MCF 10A (cell line): ENCODE results near the gene CAMSAP2. TPM values are rescaled to one million over a fixed set of nuclear protein-coding genes. Genes with fewer than 3 reads are reported as not detected.

Source experiments
- BruUV-seq: library from RNA; stranded (reverse); fragments of 400-500 nt; replicated peaks from 2 replicates; lab custom pipeline; 2021; lab: Mats Ljungman, UMichigan
- CTCF ChIA-PET: fragments of 300-600 bp; sonication (Branson Sonifier 250); formaldehyde crosslinking; extraction: SDS; loops from one replicate; lab custom pipeline; 2021; ENCODE audit warnings: antibody characterized with exemption, inconsistent platforms; lab: Yijun Ruan, JAX
- POLR2A ChIA-PET: fragments of 300-600, 350-650 bp; sonication (Branson Sonifier 250); formaldehyde crosslinking; extraction: SDS; loops from one replicate; lab custom pipeline; 2020; ENCODE audit warnings: antibody characterized with exemption, inconsistent platforms; lab: Yijun Ruan, JAX
- DNase-seq: peaks from one replicate; pipeline ENCODE4 v3.0.0-alpha.2; 2018; ENCODE audit not compliant: unreplicated experiment
- H3K27ac Mint-ChIP-seq: one replicate; pipeline ENCODE4 v1.8.0; 2022; ENCODE audit warnings: mild to moderate bottlenecking, low read depth, mixed read lengths; ENCODE audit not compliant: unreplicated experiment
- H3K27me3 Mint-ChIP-seq: one replicate; pipeline ENCODE4 v1.8.0; 2022; ENCODE audit warnings: mixed read lengths; ENCODE audit not compliant: insufficient read depth, unreplicated experiment
- H3K36me3 Mint-ChIP-seq: one replicate; pipeline ENCODE4 v1.8.0; 2022; ENCODE audit warnings: mild to moderate bottlenecking, moderate library complexity, mixed read lengths; ENCODE audit not compliant: insufficient read depth, unreplicated experiment
- H3K4me1 Mint-ChIP-seq: one replicate; pipeline ENCODE4 v1.8.0; 2022; ENCODE audit warnings: mixed read lengths; ENCODE audit not compliant: insufficient read depth, unreplicated experiment
- H3K4me3 Mint-ChIP-seq: one replicate; pipeline ENCODE4 v1.8.0; 2022; ENCODE audit warnings: mild to moderate bottlenecking, moderate library complexity, mixed read lengths; ENCODE audit not compliant: unreplicated experiment
- H3K9me3 Mint-ChIP-seq: one replicate; pipeline ENCODE4 v1.8.0; 2022; ENCODE audit warnings: mixed read lengths; ENCODE audit not compliant: unreplicated experiment
- intact Hi-C: fragments of 100-400 bp; cut with micrococcal nuclease; formaldehyde crosslinking; loops from 2 replicates; pipeline ENCODE4 v1.14.1; 2022
- total RNA-seq: library from RNA; stranded (reverse); gene quantifications from 2 replicates; pipeline ENCODE4 v1.2.3, GENCODE V29; 2022
- TF ChIP-seq, protein P1 (sequence below): fragments of 200-600 bp; IDR thresholded peaks from one replicate; pipeline ENCODE4 v1.8.0; 2022; ENCODE audit warnings: antibody characterized with exemption, mild to moderate bottlenecking; ENCODE audit not compliant: unreplicated experiment

The CAMSAP2 gene
- total RNA-seq, 1 experiment from 2014 or later: 209 TPM

DNA sequence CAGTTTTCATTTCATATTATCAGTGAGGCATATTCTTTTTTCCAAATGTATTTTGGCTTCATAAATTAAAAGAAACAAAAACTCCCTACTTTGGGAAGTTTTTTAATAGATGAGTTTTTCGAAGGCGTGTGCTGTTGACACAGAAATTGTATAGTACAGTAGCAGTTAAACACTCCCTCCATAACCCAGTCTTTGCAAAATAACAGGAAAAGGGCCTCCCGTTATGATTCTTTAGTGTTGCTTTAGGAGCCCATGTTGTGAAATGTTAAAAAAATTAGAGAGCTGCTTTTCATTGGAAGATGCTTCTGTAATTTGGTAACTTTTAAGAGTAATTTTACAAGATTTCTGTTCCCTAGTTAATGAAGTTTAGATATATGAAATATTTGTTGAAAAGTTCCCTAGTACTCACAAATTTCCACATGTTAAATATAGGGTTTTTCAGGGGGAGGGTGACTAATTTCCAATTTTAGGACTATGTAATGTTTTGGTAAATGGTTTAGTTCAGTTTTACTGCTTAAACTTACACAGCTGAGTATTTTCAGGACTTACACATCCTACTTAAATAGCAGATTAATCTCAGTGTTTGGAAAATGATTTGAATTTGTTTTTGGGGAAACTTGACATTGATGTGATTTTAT is 2.0 kb downstream of the CAMSAP2 start:
- CTCF ChIA-PET: interaction anchor here (0.8 to 1.2 kb wide), 5 partner anchors 31 to 118 kb away, joined by 3 to 4 read pairs (median 3); partner anchors contain the start of gene DDX59
- Mint-ChIP-seq H3K9me3 (no peaks in the 10 kb centered on the region), H3K4me3 (peak overlapping the region; percentile 84), H3K4me1 (peaks cover 36% of the 10 kb centered on the region), H3K27ac (peak overlapping the region; percentile 95), H3K36me3 (peaks cover 9% of the 10 kb centered on the region), H3K27me3 (no peaks in the 10 kb centered on the region)
- POLR2A ChIA-PET: interaction anchor here (0.5 to 4.9 kb wide), 29 partner anchors 8 to 190 kb away, joined by 3 to 201 read pairs (median 5); partner anchors contain the start of genes DDX59 and KIF14
- DNase-seq: peak; percentile 47
- TF ChIP-seq, protein P1, sequence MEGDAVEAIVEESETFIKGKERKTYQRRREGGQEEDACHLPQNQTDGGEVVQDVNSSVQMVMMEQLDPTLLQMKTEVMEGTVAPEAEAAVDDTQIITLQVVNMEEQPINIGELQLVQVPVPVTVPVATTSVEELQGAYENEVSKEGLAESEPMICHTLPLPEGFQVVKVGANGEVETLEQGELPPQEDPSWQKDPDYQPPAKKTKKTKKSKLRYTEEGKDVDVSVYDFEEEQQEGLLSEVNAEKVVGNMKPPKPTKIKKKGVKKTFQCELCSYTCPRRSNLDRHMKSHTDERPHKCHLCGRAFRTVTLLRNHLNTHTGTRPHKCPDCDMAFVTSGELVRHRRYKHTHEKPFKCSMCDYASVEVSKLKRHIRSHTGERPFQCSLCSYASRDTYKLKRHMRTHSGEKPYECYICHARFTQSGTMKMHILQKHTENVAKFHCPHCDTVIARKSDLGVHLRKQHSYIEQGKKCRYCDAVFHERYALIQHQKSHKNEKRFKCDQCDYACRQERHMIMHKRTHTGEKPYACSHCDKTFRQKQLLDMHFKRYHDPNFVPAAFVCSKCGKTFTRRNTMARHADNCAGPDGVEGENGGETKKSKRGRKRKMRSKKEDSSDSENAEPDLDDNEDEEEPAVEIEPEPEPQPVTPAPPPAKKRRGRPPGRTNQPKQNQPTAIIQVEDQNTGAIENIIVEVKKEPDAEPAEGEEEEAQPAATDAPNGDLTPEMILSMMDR: no peak
- no TSS peak for BruUV-seq
- intact Hi-C loops: loop anchor here (1.0 kb wide), 2 partner anchors 63 to 118 kb away; no protein-coding TSS in a partner anchor

DNA sequence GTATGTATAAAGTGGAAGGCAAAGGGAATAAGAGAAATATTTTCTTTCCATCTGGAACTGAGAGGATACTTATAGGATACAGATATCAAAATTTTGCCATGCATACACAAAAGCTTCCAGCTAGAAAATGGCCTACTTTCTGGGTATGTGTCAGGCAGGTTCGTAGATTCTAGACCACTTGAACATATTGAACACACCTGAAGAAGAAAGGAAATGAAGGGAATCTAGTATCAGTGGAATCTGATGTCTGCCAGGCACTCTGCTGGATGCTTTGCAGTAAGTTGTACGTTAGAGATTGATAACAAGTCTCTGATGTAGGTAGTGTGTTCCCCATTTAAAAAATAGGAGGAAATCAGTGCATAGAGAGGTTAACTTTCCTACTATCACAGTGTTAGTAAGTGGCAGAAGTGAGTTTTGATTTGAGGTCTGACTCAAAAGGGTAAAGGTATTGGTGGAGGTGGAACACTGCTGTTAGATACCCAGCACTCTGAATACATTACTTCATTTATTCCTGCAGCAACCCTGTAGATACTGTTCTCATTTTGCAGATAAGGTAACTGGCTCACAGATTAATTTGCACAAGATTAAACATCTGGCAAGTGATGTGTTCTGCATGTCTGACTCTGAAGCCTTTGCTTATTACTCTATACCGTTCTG is 3.0 kb downstream of the CAMSAP2 start:
- DNase-seq: peak; percentile 38
- Mint-ChIP-seq H3K9me3 (peaks cover 7% of the 10 kb centered on the region), H3K4me1 (peaks cover 42% of the 10 kb centered on the region), H3K36me3 (peaks cover 19% of the 10 kb centered on the region), H3K27me3 (no peaks in the 10 kb centered on the region), H3K27ac (peak overlapping the region; percentile 95), H3K4me3 (peak overlapping the region; percentile 84)
- intact Hi-C loops: loop anchor here (1.0 kb wide), 1 partner anchor 119 kb away; no protein-coding TSS in a partner anchor
- BruUV-seq: no TSS peak
- CTCF ChIA-PET: interaction anchor here (0.8 to 2.0 kb wide), 5 partner anchors 16 to 119 kb away, joined by 3 to 6 read pairs (median 3); partner anchors contain the start of gene DDX59
- POLR2A ChIA-PET: interaction anchor here (0.5 to 4.9 kb wide), 28 partner anchors 7 to 136 kb away, joined by 3 to 201 read pairs (median 5); partner anchors contain the start of genes DDX59 and KIF14
- TF ChIP-seq, protein P1: no peak

DNA sequence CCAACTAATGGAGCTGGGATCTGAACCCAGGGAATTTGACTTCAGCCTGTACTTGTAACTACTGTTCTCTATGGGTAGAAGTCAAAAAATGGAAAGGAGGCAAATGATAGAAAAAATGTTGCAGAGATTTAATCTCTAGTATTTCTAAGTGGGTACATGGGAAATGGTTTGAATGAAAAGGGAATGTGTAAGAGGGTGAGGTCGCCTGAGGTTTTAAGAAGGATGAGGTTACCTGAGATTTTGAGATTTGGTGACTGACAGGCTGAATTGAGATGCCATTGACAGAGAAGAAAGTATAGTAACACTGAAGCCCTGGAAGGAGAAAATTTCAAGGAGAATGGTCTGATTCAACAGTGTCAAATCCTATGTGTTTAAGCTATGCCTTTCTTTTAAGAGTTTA is 5.5 kb downstream of the CAMSAP2 start:
- Mint-ChIP-seq H3K27me3 (no peaks in the 10 kb centered on the region), H3K4me1 (peaks cover 50% of the 10 kb centered on the region), H3K9me3 (peaks cover 7% of the 10 kb centered on the region), H3K27ac (peak overlapping the region; percentile 14), H3K4me3 (peak overlapping the region; percentile 30), H3K36me3 (peaks cover 39% of the 10 kb centered on the region)
- intact Hi-C loops: no loop called here
- DNase-seq: no peak
- POLR2A ChIA-PET: interaction anchor here (0.9 to 4.9 kb wide), 14 partner anchors 11 to 107 kb away, joined by 3 to 201 read pairs (median 4); partner anchors contain the start of gene DDX59
- CTCF ChIA-PET: interaction anchor here (0.6 to 2.0 kb wide), 10 partner anchors 9 to 185 kb away, joined by 3 to 10 read pairs (median 4); no protein-coding TSS in a partner anchor
- BruUV-seq: no TSS peak
- TF ChIP-seq, protein P1: no peak
